Skeletal muscle tissue (tissue), 4 donors: ENCODE data around the gene CEP192. TPM values are rescaled to one million over a fixed set of nuclear protein-coding genes. Genes with fewer than 3 reads are reported as not detected.

Source experiments
- H3K27ac ChIP-seq: one replicate; pipeline ENCODE4 v1.7.0; 2013; ENCODE audit warnings: mild to moderate bottlenecking, low read depth, low read length, inconsistent platforms
- H3K27me3 ChIP-seq, 3 donors: one replicate each; pipeline ENCODE4 v1.7.0; 2013; ENCODE audit warnings: low read length in 3 of 3; ENCODE audit not compliant: control insufficient read depth in 3 of 3, insufficient read depth in 3 of 3
- H3K36me3 ChIP-seq, 3 donors: one replicate each; pipeline ENCODE4 v1.7.0; 2013; ENCODE audit warnings: low read length in 3 of 3; ENCODE audit not compliant: control insufficient read depth in 3 of 3, insufficient read depth in 3 of 3
- H3K4me1 ChIP-seq, 3 donors: one replicate each; pipeline ENCODE4 v1.7.0; 2013; ENCODE audit warnings: low read length in 3 of 3, mild to moderate bottlenecking in 3 of 3; ENCODE audit not compliant: control insufficient read depth in 3 of 3, insufficient read depth in 3 of 3
- H3K4me3 ChIP-seq, 3 donors: one replicate each; pipeline ENCODE4 v1.7.0; 2013; ENCODE audit warnings: low read length in 3 of 3
- H3K9ac ChIP-seq, 3 donors: one replicate each; pipeline ENCODE4 v1.7.0; 2013; ENCODE audit warnings: low read length in 3 of 3, mild to moderate bottlenecking in 3 of 3, moderate library complexity in 2 of 3, low read depth in 1 of 3
- H3K9me3 ChIP-seq, 3 donors: one replicate each; pipeline ENCODE4 v1.7.0; 2013; ENCODE audit warnings: low read length in 3 of 3; ENCODE audit not compliant: control insufficient read depth in 3 of 3
- total RNA-seq: library from RNA; depleted of rRNA; stranded (reverse); fragments of >200 nt; gene quantifications from one replicate; pipeline ENCODE4 v1.2.3, GENCODE V29; 2014
- donor health status: Osteomylitis.

CEP192 gene
- total RNA-seq, 1 donor from 2014 or later = 56.9 TPM

DNA sequence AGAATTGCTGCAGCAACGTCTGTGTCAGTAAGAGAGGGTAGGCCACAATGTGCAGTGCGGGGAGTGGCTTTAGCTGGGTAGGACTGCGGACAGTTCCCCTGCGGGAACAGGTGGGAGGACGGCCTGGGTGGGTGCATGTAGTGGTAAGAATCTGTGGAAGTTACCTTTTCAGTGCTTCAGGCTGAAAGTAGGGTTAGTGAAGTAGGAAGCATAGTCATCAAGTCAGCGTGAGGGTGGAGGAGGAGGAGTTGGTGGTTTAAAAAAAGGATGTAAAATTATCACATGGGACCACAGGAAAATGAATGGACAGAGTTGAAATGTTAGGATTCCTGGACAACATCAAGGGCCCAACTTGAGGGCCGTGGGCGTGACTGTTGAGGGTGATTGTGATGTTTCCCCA lies 13.2 kb downstream of the CEP192 start:
- Histone ChIP-seq H3K9ac (no peak overlapping the region), H3K27me3 (no peaks in the 10 kb centered on the region), H3K4me3 (no peak overlapping the region), H3K27ac (no peak overlapping the region), H3K9me3 (no peaks in the 10 kb centered on the region), H3K36me3 (peaks cover 6 to 16% (median 12%) of the 10 kb centered on the region in 3 donors), H3K4me1 (no peaks in the 10 kb centered on the region)

DNA sequence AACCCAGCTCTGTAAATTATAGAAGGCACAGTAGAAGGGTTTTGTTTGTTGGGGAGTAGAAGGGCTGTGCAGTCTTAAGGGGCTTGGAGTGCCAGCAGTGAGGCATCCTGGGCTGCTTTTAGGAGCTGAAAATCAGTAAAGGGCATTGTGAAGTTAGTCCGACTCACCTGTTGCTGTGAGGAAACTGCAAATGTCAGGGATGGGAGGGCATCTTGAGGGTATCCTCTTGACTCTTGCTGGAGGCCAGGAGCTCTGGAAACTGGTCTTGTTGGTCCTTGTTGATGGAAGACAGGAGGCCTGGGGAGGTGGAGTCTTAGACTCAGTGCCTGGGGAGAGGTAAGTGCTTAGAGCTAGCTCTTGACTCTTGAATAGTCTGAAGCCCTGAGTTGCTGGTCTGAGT lies 14.1 kb downstream of the CEP192 start:
- Histone ChIP-seq H3K9me3 (no peaks in the 10 kb centered on the region), H3K27me3 (no peaks in the 10 kb centered on the region), H3K4me1 (no peaks in the 10 kb centered on the region), H3K36me3 (peaks cover 12 to 15% (median 13%) of the 10 kb centered on the region in 3 donors), H3K27ac (no peak overlapping the region), H3K9ac (no peak overlapping the region), H3K4me3 (no peak overlapping the region)

DNA sequence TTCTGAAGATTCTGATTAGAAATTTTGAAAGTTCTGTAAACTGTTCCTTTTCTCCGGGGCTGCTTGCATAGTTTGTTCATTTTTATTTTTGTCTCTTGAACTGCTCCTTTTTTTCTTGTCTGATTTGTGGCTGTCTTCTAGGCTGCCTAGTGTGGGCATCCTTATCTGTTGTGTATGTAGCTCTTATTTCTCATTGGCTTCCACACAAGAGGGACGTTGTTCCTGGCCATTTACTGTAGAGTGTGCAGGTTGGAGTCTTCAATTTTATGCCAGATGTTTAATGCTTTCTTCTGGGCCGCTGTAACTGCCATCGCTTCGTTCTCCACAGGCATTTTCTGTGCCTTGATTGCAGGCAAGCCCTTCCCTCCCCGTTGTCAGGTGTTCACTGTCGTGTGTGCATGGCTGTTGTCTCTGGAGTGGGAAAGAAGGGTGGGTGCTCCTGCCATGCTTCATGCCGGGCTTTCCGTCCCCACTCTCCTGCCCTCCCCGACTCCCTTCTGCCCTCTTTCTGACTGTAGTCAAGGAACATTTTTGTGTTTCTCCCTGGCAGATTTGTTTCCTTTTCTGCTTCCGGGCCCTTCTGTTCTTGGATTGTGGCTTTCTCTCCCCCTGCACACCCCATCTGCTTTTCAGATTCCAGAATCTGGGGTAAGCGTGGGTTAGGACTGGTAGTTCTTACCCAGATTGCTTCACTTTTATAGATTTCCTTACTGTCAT lies 15.5 kb downstream of the CEP192 start:
- Histone ChIP-seq H3K27me3 (no peaks in the 10 kb centered on the region), H3K4me1 (no peaks in the 10 kb centered on the region), H3K36me3 (peaks cover 13 to 15% (median 15%) of the 10 kb centered on the region in 3 donors), H3K27ac (no peak overlapping the region), H3K4me3 (no peak overlapping the region), H3K9me3 (no peaks in the 10 kb centered on the region), H3K9ac (no peak overlapping the region)

DNA sequence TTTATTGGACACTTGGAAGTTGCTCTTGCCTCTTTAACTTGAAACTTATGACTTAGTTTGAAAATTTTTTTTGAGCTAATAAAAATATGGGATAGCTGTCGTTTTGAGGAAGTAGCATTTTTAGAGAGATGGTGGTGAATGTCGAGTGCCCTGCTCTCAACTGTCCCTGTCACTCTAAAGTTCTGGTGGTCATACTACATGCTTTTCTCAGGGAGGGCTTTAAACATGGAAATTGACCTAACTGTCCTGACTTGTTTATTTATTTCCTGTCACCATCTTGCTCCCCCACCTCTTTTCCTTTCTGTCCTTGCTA lies 16.0 kb downstream of the CEP192 start:
- Histone ChIP-seq H3K9me3 (no peaks in the 10 kb centered on the region), H3K27ac (no peak overlapping the region), H3K4me3 (no peak overlapping the region), H3K4me1 (no peaks in the 10 kb centered on the region), H3K36me3 (peaks cover 15 to 18% (median 17%) of the 10 kb centered on the region in 3 donors), H3K27me3 (no peaks in the 10 kb centered on the region), H3K9ac (no peak overlapping the region)

DNA sequence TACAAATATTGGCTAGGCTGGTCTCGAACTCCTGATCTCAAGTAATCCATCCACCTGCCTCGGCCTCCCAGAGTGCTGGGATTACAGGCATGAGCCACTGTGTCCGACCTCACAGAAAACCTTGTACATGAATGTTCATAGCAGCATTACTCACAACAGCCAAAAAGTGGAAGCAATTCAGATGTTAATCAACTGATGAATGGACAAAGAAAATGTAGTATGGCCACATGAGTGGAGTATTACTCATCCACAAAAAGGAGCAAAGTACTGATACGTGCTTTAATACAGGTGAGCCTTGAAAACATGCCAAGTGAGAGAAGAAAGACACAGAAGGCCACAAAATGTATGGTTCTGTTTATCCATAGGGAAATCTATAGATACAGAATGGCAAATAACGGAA lies 20.6 kb downstream of the CEP192 start:
- Histone ChIP-seq H3K4me1 (no peaks in the 10 kb centered on the region), H3K36me3 (peaks cover 22 to 47% (median 41%) of the 10 kb centered on the region in 3 donors), H3K9ac (no peak overlapping the region), H3K27me3 (no peaks in the 10 kb centered on the region), H3K27ac (no peak overlapping the region), H3K4me3 (no peak overlapping the region), H3K9me3 (no peaks in the 10 kb centered on the region)

DNA sequence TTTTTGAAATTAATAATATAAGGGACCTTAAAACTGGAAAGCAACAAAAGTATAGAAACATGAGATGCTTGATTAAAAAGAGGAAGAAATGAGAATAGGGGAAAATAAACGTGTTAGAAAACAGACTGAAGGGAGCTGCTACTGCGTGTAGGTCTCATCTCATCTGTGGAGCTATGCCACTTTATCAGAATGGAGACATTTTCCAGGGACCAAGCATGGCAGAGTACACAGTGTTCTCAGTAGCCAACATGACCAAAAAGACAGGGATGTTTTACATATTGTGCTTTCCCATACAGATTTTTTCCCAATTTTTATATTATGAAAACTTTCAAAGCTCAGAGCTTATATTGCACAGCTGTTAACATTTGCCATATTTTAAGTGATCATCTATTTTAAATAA lies 23.1 kb downstream of the CEP192 start:
- no peaks in the 10 kb centered on the region for H3K4me1 ChIP-seq
- H3K4me3 ChIP-seq = no peak overlapping the region
- no peaks in the 10 kb centered on the region for H3K9me3 ChIP-seq
- peaks cover 19 to 57% (median 40%) of the 10 kb centered on the region in 3 donors for H3K36me3 ChIP-seq
- H3K27me3 ChIP-seq = no peaks in the 10 kb centered on the region
- H3K9ac ChIP-seq = no peak overlapping the region
- H3K27ac ChIP-seq = no peak overlapping the region

DNA sequence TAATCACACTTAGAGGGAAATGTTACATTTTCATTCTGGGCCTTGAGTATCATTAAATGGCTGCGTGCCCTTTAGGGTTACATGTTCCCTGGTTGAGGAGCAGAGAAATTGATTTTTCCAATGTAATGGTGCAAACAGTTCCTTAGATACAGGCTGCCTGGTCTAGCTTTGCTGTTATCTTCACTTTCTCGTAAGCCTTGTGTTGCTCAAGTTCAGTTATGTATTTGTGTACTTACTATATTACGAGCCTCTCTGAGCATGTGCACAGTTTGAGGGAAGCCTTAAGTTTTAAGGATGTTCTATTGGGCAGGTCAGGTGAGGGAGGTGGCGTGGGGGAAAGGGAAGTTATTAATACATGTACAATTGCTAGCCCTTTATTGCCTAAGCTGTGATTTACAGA lies 23.7 kb downstream of the CEP192 start:
- Histone ChIP-seq H3K27me3 (no peaks in the 10 kb centered on the region), H3K4me3 (no peak overlapping the region), H3K36me3 (peaks cover 16 to 52% (median 41%) of the 10 kb centered on the region in 3 donors), H3K9me3 (no peaks in the 10 kb centered on the region), H3K27ac (no peak overlapping the region), H3K4me1 (no peaks in the 10 kb centered on the region), H3K9ac (no peak overlapping the region)

DNA sequence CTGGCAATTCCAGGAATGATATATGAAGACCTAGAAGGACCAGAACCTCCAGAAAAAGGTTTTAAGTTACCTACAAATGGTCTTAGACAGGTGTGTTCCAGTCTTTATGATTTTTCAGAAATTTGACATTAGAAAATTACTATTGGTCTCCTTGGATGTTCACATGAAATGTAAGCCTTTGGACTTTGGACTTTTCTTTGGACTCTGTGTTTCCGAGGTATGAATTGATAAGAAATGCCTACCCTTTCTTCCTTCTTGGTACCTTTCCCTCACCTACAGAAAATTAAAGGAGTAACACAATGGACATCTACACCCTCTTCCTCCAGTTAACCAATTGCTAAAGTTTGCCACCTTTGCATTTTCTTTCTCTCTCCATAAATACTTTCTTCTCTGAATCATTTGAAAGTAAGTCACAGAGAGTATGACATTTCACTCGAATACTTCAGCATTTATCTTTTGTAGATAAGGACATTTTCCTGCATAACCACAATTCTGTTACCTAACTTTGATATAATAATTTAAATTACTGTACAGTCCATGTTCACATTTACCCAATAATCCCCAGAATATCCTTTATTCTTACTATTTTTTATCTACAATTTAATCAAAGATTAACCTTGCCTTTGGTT lies 26.2 kb downstream of the CEP192 start:
- H3K36me3 ChIP-seq = peaks cover 15 to 48% (median 42%) of the 10 kb centered on the region in 3 donors
- H3K9me3 ChIP-seq = peaks cover 0 to under 1% (median 0%) of the 10 kb centered on the region in 3 donors
- H3K27ac ChIP-seq = no peak overlapping the region

DNA sequence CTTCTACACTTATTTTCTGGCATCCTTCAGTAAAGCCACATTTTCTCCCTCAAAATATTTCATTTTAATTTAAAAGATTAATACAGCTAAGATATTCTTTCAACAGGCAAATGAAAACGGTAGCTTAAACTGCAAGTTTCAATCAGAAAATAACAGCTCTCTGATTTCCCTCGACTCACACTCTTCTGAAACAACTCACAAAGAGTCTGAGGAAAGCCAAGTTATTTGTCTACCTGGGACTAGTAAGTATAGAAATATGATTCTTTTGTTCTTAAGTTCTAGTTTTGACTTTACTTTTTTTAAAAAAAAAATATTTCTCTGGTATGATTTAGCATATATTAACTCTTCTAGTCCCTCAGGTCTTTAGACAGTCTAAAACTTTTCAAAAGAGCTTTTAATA lies 27.2 kb downstream of the CEP192 start:
- Histone ChIP-seq H3K27ac (no peak overlapping the region), H3K36me3 (peaks cover 13 to 38% (median 36%) of the 10 kb centered on the region in 3 donors), H3K27me3 (no peaks in the 10 kb centered on the region), H3K4me1 (no peaks in the 10 kb centered on the region), H3K9ac (no peak overlapping the region), H3K4me3 (no peak overlapping the region), H3K9me3 (peaks cover 0 to 3% (median 0%) of the 10 kb centered on the region in 3 donors)

More for the DNA sequence above, 26.2 kb downstream of the CEP192 start:
- H3K4me3 ChIP-seq = no peak overlapping the region
- no peaks in the 10 kb centered on the region for H3K4me1 ChIP-seq
- no peaks in the 10 kb centered on the region for H3K27me3 ChIP-seq
- no peak overlapping the region for H3K9ac ChIP-seq

DNA sequence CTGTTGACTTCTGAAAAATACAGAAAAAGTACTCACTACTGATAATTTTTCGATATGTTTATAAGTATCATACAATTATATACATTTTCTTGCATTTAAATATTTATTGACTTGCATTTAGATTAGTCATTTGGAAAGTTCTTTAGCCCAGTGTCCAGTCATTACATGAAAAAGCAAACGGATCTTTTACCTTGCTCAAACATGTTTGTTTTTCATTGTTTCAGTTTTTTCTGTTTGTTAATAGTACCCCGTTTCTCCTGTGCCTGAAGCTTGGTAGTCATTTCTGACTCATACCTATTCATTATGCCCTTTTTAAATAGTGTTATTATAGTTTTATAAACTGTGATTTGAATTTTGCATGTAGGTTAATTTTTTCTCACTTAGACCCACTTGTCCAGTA lies 28.1 kb downstream of the CEP192 start:
- Histone ChIP-seq H3K9me3 (peaks cover 0 to 3% (median 0%) of the 10 kb centered on the region in 3 donors), H3K9ac (no peak overlapping the region), H3K4me1 (no peaks in the 10 kb centered on the region), H3K36me3 (peaks cover 13 to 37% (median 37%) of the 10 kb centered on the region in 3 donors), H3K4me3 (no peak overlapping the region), H3K27me3 (no peaks in the 10 kb centered on the region), H3K27ac (no peak overlapping the region)
